ENCODE data around the gene SASH1. TPM values are rescaled to one million over a fixed set of nuclear protein-coding genes. Genes with fewer than 3 reads are reported as not detected.

SASH1 gene
- total RNA-seq, 1 donor from 2014 or later, result 61.3 TPM

DNA sequence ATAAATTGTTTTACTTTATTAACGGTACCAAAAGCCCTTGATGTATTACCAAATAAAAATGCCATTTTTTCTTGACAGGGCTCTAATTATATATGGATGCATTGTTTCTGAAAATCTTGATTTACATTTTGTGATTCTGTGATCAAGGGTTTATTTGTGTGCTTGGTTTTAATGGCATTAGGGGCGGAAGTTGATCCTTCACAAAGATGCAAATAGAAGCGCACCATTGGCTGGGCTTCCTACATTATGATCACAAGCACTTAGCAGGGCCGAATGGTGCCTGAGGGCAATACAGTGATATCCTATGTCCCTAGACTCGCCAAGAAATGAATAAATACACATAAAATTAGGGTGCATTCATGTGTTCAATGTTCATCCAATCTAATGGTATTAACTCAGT, 231.3 kb downstream of the SASH1 start:
- no peaks in the 10 kb centered on the region for H3K36me3 Mint-ChIP-seq
- TF ChIP-seq, protein P1, sequence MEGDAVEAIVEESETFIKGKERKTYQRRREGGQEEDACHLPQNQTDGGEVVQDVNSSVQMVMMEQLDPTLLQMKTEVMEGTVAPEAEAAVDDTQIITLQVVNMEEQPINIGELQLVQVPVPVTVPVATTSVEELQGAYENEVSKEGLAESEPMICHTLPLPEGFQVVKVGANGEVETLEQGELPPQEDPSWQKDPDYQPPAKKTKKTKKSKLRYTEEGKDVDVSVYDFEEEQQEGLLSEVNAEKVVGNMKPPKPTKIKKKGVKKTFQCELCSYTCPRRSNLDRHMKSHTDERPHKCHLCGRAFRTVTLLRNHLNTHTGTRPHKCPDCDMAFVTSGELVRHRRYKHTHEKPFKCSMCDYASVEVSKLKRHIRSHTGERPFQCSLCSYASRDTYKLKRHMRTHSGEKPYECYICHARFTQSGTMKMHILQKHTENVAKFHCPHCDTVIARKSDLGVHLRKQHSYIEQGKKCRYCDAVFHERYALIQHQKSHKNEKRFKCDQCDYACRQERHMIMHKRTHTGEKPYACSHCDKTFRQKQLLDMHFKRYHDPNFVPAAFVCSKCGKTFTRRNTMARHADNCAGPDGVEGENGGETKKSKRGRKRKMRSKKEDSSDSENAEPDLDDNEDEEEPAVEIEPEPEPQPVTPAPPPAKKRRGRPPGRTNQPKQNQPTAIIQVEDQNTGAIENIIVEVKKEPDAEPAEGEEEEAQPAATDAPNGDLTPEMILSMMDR (conservative IDR thresholded peaks at IDR 0.05), result no peak
- H3K4me3 Mint-ChIP-seq, result no peak overlapping the region
- H3K27me3 Mint-ChIP-seq, result peaks cover 23% of the 10 kb centered on the region
- no peak overlapping the region for H3K27ac Mint-ChIP-seq
- no peaks in the 10 kb centered on the region for H3K4me1 Mint-ChIP-seq (ENCODE audit: unreplicated experiment)
- no peak for DNase-seq (ENCODE audit: extremely low spot score, unreplicated experiment)
- no peaks in the 10 kb centered on the region for H3K9me3 Mint-ChIP-seq

DNA sequence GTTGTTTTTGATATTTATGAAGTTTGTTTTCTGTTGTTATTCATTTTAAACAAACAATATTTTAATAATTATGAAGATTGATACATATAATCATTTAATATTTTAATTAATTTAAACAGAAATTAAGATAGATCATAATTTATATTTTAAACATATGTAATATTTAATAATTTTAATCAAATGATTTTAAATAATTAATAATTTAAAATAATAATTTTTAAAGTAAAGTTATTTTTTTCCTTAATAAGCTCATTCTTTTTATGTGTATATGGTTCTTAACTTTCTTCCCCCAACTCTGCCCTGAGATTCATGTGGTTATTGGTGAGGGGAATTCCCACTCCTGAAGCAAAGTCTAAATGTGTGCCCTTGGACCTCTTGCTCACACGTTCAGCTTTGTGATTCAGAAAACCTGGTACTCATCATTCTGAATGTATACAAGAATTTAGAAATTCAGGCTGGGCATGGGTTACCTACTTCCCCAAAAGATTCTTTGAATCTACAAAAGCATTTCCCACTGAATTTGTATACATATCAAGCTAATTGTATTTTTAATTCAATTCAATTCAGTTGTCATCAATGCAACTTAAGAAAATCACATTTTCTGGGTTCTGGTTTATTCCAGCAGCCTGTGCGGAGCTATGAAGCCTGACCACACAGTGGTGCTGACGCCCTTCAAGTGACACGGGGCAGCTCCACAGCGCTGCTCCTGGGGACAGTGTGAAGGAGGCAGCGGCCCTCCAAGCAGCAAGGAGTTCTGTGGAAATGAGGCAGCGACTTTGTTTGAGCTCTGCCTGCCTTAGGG, 235.2 kb downstream of the SASH1 start:
- peaks cover 34% of the 10 kb centered on the region for H3K27me3 Mint-ChIP-seq
- TF ChIP-seq, protein P1 (conservative IDR thresholded peaks at IDR 0.05), result peak; percentile 86
- H3K4me1 Mint-ChIP-seq (ENCODE audit: unreplicated experiment), result no peaks in the 10 kb centered on the region
- no peaks in the 10 kb centered on the region for H3K9me3 Mint-ChIP-seq
- H3K27ac Mint-ChIP-seq, result no peak overlapping the region
- no peaks in the 10 kb centered on the region for H3K36me3 Mint-ChIP-seq
- no peak overlapping the region for H3K4me3 Mint-ChIP-seq
- DNase-seq (ENCODE audit: extremely low spot score, unreplicated experiment), result no peak

DNA sequence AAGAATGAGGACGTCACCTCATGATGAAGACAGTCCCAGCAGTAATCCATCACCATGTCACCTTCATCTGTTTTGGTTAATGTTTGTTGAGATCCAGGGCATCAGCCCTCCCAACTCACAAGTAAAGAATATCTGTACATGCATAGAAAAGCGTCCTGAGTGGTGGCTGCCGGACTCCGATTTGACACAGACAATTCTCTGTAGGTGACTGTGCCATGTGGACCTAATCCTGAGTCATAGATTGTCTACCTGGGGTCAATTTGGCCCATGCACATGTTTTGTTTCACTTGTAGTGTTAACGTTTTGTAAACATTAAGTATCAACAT, 235.8 kb downstream of the SASH1 start:
- TF ChIP-seq, protein P1 (conservative IDR thresholded peaks at IDR 0.05), result no peak
- Mint-ChIP-seq H3K27ac (no peak overlapping the region), H3K4me1 (ENCODE audit: unreplicated experiment) (no peaks in the 10 kb centered on the region), H3K9me3 (no peaks in the 10 kb centered on the region), H3K4me3 (no peak overlapping the region), H3K36me3 (no peaks in the 10 kb centered on the region), H3K27me3 (peaks cover 34% of the 10 kb centered on the region)
- DNase-seq (ENCODE audit: extremely low spot score, unreplicated experiment), result no peak

DNA sequence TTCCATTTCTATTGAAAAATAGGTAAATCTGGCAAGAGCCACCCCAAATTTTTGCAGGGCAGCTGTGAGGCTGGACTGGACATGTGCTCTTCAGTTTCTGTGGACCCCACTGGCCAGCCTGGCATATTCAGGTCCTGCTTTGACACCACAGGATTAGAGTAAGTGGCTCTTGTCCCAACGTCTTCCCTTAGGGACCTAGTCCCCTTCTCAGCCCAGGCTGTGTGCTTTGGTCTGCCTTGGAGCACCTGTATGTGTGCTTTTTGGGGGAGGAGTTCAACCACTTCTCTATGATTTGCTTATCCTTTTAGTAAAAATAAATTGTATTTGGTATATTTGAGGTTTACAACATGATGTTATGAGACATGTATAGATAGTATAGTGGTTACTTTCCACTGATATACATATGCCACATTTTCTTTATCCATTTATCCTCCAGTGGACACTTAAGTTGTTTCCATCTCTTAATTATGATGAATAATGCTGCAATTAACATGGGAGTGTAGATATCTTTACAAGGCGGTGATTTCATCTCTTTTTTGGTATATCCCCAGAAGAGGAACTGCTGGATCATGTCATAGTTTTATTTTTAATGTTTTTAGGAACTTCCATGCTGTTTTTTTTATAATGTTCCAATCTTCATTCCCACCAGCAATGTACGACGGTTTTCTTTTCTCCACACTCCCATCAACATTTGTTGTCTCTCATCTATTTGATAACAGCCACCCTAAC, 236.4 kb downstream of the SASH1 start:
- Mint-ChIP-seq H3K36me3 (no peaks in the 10 kb centered on the region), H3K27me3 (peaks cover 34% of the 10 kb centered on the region), H3K4me3 (no peak overlapping the region), H3K9me3 (no peaks in the 10 kb centered on the region), H3K4me1 (ENCODE audit: unreplicated experiment) (no peaks in the 10 kb centered on the region), H3K27ac (no peak overlapping the region)
- TF ChIP-seq, protein P1 (conservative IDR thresholded peaks at IDR 0.05), result no peak
- DNase-seq (ENCODE audit: extremely low spot score, unreplicated experiment), result no peak

DNA sequence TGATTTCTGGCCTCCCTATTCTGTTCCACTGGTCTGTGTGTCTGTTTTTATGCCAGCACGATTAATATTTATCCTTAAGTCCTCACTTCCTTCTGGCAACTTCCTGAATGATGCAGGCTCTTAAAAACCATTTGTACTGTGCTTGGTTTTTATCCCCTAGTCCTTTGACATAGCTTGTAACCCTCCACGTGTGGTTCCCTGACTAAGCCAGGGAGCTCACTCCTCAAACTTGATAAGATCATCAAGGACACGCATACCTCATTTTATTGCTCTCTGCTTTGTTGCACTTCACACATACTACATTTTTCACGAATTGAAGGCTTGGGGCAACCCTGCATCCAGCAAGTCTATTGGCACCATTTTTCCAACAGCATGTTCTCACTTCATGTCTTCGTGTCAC, 237.8 kb downstream of the SASH1 start:
- TF ChIP-seq, protein P1 (conservative IDR thresholded peaks at IDR 0.05), result no peak
- no peaks in the 10 kb centered on the region for H3K4me1 Mint-ChIP-seq (ENCODE audit: unreplicated experiment)
- H3K4me3 Mint-ChIP-seq, result no peak overlapping the region
- DNase-seq (ENCODE audit: extremely low spot score, unreplicated experiment), result no peak
- no peak overlapping the region for H3K27ac Mint-ChIP-seq
- peaks cover 5% of the 10 kb centered on the region for H3K9me3 Mint-ChIP-seq
- peaks cover 34% of the 10 kb centered on the region for H3K27me3 Mint-ChIP-seq
- no peaks in the 10 kb centered on the region for H3K36me3 Mint-ChIP-seq

Measured in type B pancreatic cell (in vitro differentiated cells).